ENCODE results near the gene SMAD5.

The SMAD5 gene

DNA sequence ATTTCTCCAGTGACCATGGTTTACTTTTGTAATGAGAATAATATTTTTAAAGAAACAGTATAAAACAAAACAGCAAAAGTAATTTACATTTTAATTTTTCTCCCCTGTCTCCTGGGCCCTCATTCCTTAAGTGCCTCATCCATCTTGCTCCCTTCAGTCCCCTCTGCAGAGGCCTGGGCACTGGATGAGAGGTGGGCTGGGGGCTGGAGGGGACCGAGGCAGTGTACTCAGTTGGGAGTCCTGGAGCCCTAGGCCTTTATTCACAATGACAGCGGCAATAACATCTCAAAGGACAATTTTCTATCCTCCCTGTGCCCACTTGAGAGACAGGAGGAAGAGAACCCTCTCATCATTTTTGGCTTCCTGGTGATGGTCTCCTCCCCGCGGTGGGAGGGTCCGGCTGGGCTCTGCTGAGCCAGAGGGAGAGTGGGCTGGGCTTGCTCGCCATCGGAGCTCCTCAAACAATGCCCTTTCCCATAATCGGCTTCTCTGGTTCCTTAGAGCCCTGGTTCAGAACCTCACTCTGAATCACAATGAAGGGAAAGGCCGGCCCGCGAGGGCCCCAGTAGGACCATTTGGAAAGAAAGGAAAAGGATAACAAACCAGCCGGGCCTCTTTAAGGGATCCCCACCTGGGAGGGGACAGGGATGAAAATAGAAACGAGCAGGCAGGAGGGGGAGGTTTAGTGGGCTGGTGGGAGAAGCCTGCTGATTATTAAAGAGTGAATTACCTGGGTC is 70.0 kb downstream of the SMAD5 start:
- no peaks in the 10 kb centered on the region for H3K9me2 ChIP-seq (ENCODE audit: low read depth, low read length)
- H3F3A ChIP-seq (ENCODE audit: insufficient read depth, low read length), result no peaks in the 10 kb centered on the region
- no peak overlapping the region for H3K9ac ChIP-seq (ENCODE audit: low read length)
- H2AFZ ChIP-seq (ENCODE audit: low read length), result no peak overlapping the region
- no peak overlapping the region for H3K27ac ChIP-seq (ENCODE audit: low read depth, low read length, poor library complexity, severe bottlenecking)
- no peaks in the 10 kb centered on the region for H3K36me3 ChIP-seq (ENCODE audit: insufficient read depth, low read length)
- no peaks in the 10 kb centered on the region for H4K20me1 ChIP-seq (ENCODE audit: insufficient read depth, low read length)
- H3K4me2 ChIP-seq (ENCODE audit: low read length), result no peak overlapping the region
- no peak overlapping the region for H3K4me3 ChIP-seq (ENCODE audit: low read depth, low read length, poor library complexity, severe bottlenecking)
- no peak for TF ChIP-seq EZH2 (IDR thresholded peaks at IDR 0.05; ENCODE audit: borderline replicate concordance, low read length)
- TF ChIP-seq, protein P1, sequence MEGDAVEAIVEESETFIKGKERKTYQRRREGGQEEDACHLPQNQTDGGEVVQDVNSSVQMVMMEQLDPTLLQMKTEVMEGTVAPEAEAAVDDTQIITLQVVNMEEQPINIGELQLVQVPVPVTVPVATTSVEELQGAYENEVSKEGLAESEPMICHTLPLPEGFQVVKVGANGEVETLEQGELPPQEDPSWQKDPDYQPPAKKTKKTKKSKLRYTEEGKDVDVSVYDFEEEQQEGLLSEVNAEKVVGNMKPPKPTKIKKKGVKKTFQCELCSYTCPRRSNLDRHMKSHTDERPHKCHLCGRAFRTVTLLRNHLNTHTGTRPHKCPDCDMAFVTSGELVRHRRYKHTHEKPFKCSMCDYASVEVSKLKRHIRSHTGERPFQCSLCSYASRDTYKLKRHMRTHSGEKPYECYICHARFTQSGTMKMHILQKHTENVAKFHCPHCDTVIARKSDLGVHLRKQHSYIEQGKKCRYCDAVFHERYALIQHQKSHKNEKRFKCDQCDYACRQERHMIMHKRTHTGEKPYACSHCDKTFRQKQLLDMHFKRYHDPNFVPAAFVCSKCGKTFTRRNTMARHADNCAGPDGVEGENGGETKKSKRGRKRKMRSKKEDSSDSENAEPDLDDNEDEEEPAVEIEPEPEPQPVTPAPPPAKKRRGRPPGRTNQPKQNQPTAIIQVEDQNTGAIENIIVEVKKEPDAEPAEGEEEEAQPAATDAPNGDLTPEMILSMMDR (IDR thresholded peaks at IDR 0.05; ENCODE audit: low read length), result no peak
- no peaks in the 10 kb centered on the region for H3K79me2 ChIP-seq (ENCODE audit: insufficient read depth, low read length)
- no peaks in the 10 kb centered on the region for H3K4me1 ChIP-seq (ENCODE audit: insufficient read depth, low read length, severe bottlenecking)
- H3K27me3 ChIP-seq (ENCODE audit: insufficient read depth, low read length), result no peaks in the 10 kb centered on the region
- H3K9me3 ChIP-seq (ENCODE audit: low read length), result no peaks in the 10 kb centered on the region

GRCh38 chr5:136203303-136203922 is 70.8 kb downstream of the SMAD5 start:
- Histone ChIP-seq H3K9me2 (ENCODE audit: low read depth, low read length) (no peaks in the 10 kb centered on the region), H3K4me3 (ENCODE audit: low read depth, low read length, poor library complexity, severe bottlenecking) (no peak overlapping the region), H3F3A (ENCODE audit: insufficient read depth, low read length) (no peaks in the 10 kb centered on the region), H3K36me3 (ENCODE audit: insufficient read depth, low read length) (no peaks in the 10 kb centered on the region), H3K27ac (ENCODE audit: low read depth, low read length, poor library complexity, severe bottlenecking) (no peak overlapping the region), H3K4me1 (ENCODE audit: insufficient read depth, low read length, severe bottlenecking) (no peaks in the 10 kb centered on the region), H4K20me1 (ENCODE audit: insufficient read depth, low read length) (no peaks in the 10 kb centered on the region), H3K4me2 (ENCODE audit: low read length) (no peak overlapping the region), H2AFZ (ENCODE audit: low read length) (no peak overlapping the region), H3K79me2 (ENCODE audit: insufficient read depth, low read length) (no peaks in the 10 kb centered on the region), H3K27me3 (ENCODE audit: insufficient read depth, low read length) (no peaks in the 10 kb centered on the region), H3K9ac (ENCODE audit: low read length) (no peak overlapping the region), H3K9me3 (ENCODE audit: low read length) (no peaks in the 10 kb centered on the region)
- no peak for TF ChIP-seq EZH2 (IDR thresholded peaks at IDR 0.05; ENCODE audit: borderline replicate concordance, low read length)
- TF ChIP-seq, protein P1 (IDR thresholded peaks at IDR 0.05; ENCODE audit: low read length), result no peak

DNA sequence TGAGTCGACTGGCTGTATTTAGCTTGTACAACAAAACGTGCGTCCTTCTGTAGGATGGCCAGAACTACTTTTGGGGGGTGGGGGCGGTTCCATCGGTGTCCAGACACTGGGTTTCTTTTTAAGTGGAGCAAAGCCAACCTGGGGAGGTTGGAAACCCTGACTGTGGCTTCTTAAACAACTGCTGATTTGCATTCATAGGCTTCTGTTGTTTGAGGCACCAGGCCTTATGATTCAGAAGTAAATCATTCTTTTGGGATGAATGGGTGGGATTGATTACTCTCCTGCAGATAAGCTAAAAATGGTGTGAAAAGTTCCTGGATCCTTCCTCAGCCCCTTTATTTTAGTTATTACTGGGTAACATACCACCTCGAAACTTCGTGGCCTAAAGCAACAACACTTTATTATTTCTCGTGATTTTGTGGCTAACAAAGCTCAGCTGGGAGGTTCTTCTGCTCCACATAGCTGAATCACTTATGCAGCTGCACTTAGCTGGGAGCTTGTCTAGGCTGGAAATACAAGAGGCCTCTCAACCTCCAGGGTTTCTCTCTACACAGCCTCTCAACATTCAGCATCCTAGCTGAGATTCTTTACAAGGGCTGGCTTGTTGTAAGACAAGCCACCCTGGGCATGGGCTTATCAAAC is 72.5 kb downstream of the SMAD5 start:
- TF ChIP-seq, protein P1 (IDR thresholded peaks at IDR 0.05; ENCODE audit: low read length), result no peak
- no peak for TF ChIP-seq EZH2 (IDR thresholded peaks at IDR 0.05; ENCODE audit: borderline replicate concordance, low read length)
- Histone ChIP-seq H2AFZ (ENCODE audit: low read length) (no peak overlapping the region), H3K9me2 (ENCODE audit: low read depth, low read length) (no peaks in the 10 kb centered on the region), H3K27ac (ENCODE audit: low read depth, low read length, poor library complexity, severe bottlenecking) (no peak overlapping the region), H3K79me2 (ENCODE audit: insufficient read depth, low read length) (no peaks in the 10 kb centered on the region), H3K4me2 (ENCODE audit: low read length) (no peak overlapping the region), H3F3A (ENCODE audit: insufficient read depth, low read length) (no peaks in the 10 kb centered on the region), H3K4me1 (ENCODE audit: insufficient read depth, low read length, severe bottlenecking) (no peaks in the 10 kb centered on the region), H3K9me3 (ENCODE audit: low read length) (no peaks in the 10 kb centered on the region), H3K36me3 (ENCODE audit: insufficient read depth, low read length) (no peaks in the 10 kb centered on the region), H3K27me3 (ENCODE audit: insufficient read depth, low read length) (no peaks in the 10 kb centered on the region), H3K9ac (ENCODE audit: low read length) (no peak overlapping the region), H4K20me1 (ENCODE audit: insufficient read depth, low read length) (no peaks in the 10 kb centered on the region), H3K4me3 (ENCODE audit: low read depth, low read length, poor library complexity, severe bottlenecking) (no peak overlapping the region)
